Keratinocyte (primary cell): ENCODE measurements around the gene BRINP3.

Experiments used
- EZH2 ChIP-seq: IDR thresholded peaks from one replicate; pipeline ENCODE4 v1.6.1; 2012; ENCODE audit warnings: inconsistent platforms, mild to moderate bottlenecking, low read length, moderate library complexity
- TF ChIP-seq, protein P1 (sequence below), 3 experiments: IDR thresholded peaks in 1 of 3; conservative IDR thresholded peaks in 1 of 3; optimal IDR thresholded peaks in 1 of 3; 2 replicates in 2 of 3; 3 replicates in 1 of 3; pipeline versions ENCODE3 to v1.5.1; 2011; ENCODE audit warnings: low read length in 3 of 3, mild to moderate bottlenecking in 3 of 3, moderate library complexity in 2 of 3, control low read depth in 1 of 3, inconsistent platforms in 1 of 3; ENCODE audit not compliant: insufficient read depth in 2 of 3; ENCODE audit errors: extremely low read depth in 1 of 3

DNA sequence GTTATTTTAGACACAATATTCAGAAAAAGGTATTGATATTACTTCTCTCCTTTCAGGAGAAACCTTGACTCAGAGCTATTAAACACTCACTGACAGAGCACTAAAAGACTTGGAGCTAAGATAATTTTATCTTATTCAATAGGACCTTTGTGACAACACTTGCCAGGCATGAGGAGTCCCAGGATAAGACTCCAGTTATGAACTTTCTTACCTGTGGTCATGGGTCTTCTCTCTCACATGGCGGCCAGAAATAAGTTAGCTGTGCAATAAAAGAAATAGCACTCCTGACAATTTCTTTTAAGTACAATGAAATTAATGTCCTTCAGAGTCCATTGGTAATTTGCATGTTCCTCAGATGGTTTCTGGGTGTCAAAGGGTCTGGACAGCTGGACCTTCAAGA lies 382.1 kb downstream of the BRINP3 start:
- TF ChIP-seq, protein P1, sequence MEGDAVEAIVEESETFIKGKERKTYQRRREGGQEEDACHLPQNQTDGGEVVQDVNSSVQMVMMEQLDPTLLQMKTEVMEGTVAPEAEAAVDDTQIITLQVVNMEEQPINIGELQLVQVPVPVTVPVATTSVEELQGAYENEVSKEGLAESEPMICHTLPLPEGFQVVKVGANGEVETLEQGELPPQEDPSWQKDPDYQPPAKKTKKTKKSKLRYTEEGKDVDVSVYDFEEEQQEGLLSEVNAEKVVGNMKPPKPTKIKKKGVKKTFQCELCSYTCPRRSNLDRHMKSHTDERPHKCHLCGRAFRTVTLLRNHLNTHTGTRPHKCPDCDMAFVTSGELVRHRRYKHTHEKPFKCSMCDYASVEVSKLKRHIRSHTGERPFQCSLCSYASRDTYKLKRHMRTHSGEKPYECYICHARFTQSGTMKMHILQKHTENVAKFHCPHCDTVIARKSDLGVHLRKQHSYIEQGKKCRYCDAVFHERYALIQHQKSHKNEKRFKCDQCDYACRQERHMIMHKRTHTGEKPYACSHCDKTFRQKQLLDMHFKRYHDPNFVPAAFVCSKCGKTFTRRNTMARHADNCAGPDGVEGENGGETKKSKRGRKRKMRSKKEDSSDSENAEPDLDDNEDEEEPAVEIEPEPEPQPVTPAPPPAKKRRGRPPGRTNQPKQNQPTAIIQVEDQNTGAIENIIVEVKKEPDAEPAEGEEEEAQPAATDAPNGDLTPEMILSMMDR (optimal IDR thresholded peaks at IDR 0.05 in 1 of 3, IDR thresholded peaks at IDR 0.05 in 1 of 3, conservative IDR thresholded peaks at IDR 0.05 in 1 of 3; ENCODE audit: extremely low read depth in 1 of 3, insufficient read depth in 2 of 3, low read length in 3 of 3): no peak
- no peak for TF ChIP-seq EZH2
